Tibial nerve (tissue), 4 donors: ENCODE results near the gene HDAC3. TPM values are rescaled to one million over a fixed set of nuclear protein-coding genes. Genes with fewer than 3 reads are reported as not detected.

ENCODE experiments used
- DNase-seq, 2 donors: peaks; one replicate each; pipeline ENCODE4 v3.0.0-alpha.2; 2019; ENCODE audit warnings: low spot score in 2 of 2
- H3K27ac ChIP-seq, 4 donors: fragments of 200-600 bp; sonication (generic) in 3 of 4; one replicate each; pipeline ENCODE4 v1.5.1; 2017 to 2019; ENCODE audit warnings: mild to moderate bottlenecking in 1 of 4
- H3K27me3 ChIP-seq, 2 donors: fragments of 200-600 bp; sonication (generic) in 1 of 2; one replicate each; pipeline versions ENCODE4 v1.5.1 to v1.6.0; 2017 to 2019
- H3K36me3 ChIP-seq, 3 donors: fragments of 200-600 bp; sonication (generic); one replicate each; pipeline ENCODE4 v1.5.1; 2018 to 2019
- H3K4me1 ChIP-seq, 4 donors: fragments of 200-600 bp; sonication (generic) in 3 of 4; one replicate each; pipeline ENCODE4 v1.5.1; 2017 to 2019
- H3K4me3 ChIP-seq, 4 donors: fragments of 200-600 bp; sonication (generic) in 3 of 4; one replicate each; pipeline ENCODE4 v1.5.1; 2017 to 2019; ENCODE audit warnings: mild to moderate bottlenecking in 1 of 4, moderate library complexity in 1 of 4
- H3K9me3 ChIP-seq, 4 donors: fragments of 200-600 bp; sonication (generic) in 3 of 4; one replicate each; pipeline ENCODE4 v1.5.1; 2017 to 2019
- EP300 ChIP-seq, 2 donors: sonication (generic); formaldehyde crosslinking; IDR thresholded peaks; one replicate each; pipeline ENCODE4 v1.6.1; 2017; ENCODE audit warnings: antibody characterized with exemption in 2 of 2, mild to moderate bottlenecking in 1 of 2
- POLR2A ChIP-seq, 2 donors: fragments of 450-650 bp; IDR thresholded peaks; one replicate each; pipeline ENCODE4 v1.6.1; 2017; ENCODE audit warnings: antibody characterized with exemption in 2 of 2, mild to moderate bottlenecking in 2 of 2, moderate library complexity in 2 of 2
- WGBS, 2 donors: methylation state at CpG; one replicate each; pipeline ENCODE4 v1.1.5; 2018; 5-methylcytosine and 5-hydroxymethylcytosine counted together
- small RNA-seq: library from RNA; depleted of rRNA; stranded (forward); fragments of <200 nt; gene quantifications from one replicate; pipeline ENCODE3, GENCODE V24; 2016
- total RNA-seq, 4 donors: library from RNA; depleted of rRNA; stranded (reverse); fragments of >200 nt; gene quantifications; one replicate each; pipeline ENCODE4 v1.1.0, GENCODE V29; 2016
- TF ChIP-seq, protein P1 (sequence below), 5 experiments: fragments of 200-600 bp in 3 of 5; fragments of 450-650 bp in 2 of 5; sonication (generic) in 3 of 5; IDR thresholded peaks; one replicate each; pipeline ENCODE4 v1.5.1; 2016 to 2019; ENCODE audit warnings: antibody characterized with exemption in 5 of 5, mild to moderate bottlenecking in 3 of 5, moderate library complexity in 2 of 5

Gene HDAC3
- total RNA-seq, 4 donors from 2014 or later, result 33.0 to 38.3 (median 36.5) TPM

DNA sequence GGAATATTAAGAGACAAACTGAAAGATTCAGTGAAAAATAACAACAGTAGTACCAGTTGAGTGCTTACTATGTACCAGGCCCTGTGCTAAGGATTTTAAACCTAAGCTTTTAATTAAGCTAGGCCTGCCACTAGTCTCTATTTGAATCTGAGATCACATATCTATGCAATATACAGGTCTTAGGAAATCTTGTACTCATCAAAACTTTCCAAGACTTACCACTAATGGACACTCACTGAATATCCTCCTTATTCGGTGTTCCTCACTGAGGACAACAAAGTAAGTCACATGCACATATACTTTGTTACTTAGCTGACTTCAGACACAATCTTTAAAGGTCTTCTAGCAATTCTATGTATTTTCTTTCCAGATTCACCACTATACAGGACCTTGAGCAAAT is 50.4 kb downstream of the HDAC3 start:
- no peak overlapping the region for H3K27ac ChIP-seq
- no peaks in the 10 kb centered on the region for H3K27me3 ChIP-seq
- no peak for TF ChIP-seq POLR2A (IDR thresholded peaks at IDR 0.05)
- TF ChIP-seq EP300 (IDR thresholded peaks at IDR 0.05), result no peak
- TF ChIP-seq, protein P1, sequence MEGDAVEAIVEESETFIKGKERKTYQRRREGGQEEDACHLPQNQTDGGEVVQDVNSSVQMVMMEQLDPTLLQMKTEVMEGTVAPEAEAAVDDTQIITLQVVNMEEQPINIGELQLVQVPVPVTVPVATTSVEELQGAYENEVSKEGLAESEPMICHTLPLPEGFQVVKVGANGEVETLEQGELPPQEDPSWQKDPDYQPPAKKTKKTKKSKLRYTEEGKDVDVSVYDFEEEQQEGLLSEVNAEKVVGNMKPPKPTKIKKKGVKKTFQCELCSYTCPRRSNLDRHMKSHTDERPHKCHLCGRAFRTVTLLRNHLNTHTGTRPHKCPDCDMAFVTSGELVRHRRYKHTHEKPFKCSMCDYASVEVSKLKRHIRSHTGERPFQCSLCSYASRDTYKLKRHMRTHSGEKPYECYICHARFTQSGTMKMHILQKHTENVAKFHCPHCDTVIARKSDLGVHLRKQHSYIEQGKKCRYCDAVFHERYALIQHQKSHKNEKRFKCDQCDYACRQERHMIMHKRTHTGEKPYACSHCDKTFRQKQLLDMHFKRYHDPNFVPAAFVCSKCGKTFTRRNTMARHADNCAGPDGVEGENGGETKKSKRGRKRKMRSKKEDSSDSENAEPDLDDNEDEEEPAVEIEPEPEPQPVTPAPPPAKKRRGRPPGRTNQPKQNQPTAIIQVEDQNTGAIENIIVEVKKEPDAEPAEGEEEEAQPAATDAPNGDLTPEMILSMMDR (IDR thresholded peaks at IDR 0.05), result no peak
- WGBS, 2 donors, result 81 to 85% methylated on average over 1 of the region's 1 CpG
- no peaks in the 10 kb centered on the region for H3K4me1 ChIP-seq
- no peaks in the 10 kb centered on the region for H3K9me3 ChIP-seq
- DNase-seq, result no peak
- peaks cover 0 to 60% (median 9%) of the 10 kb centered on the region in 3 donors for H3K36me3 ChIP-seq
- H3K4me3 ChIP-seq, result no peak overlapping the region

DNA sequence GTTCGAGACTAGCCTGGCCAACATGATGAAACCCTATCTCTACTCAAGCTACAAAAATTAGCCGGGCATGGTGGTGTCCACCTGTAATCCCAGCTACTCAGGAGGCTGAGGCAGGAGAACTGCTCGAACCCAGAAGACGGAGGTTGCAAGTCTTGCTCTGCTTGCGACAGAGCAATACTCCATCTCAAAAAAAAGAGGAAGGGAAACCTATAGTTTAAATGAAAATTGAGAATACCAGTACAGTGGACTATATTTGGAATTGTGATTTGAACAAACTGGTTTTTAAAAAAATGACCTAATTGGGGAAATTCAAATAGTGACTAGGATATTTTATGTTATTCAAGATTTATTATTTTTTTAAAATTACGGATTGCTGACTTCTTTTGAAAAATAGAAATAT is 51.1 kb downstream of the HDAC3 start:
- H3K36me3 ChIP-seq, result peaks cover 0 to 67% (median 16%) of the 10 kb centered on the region in 3 donors
- no peak for DNase-seq
- no peak overlapping the region for H3K4me3 ChIP-seq
- no peaks in the 10 kb centered on the region for H3K27me3 ChIP-seq
- H3K9me3 ChIP-seq, result no peaks in the 10 kb centered on the region
- WGBS, 2 donors, result 87 to 93% methylated on average over 6 of the region's 6 CpGs
- TF ChIP-seq POLR2A (IDR thresholded peaks at IDR 0.05) (no peak), EP300 (IDR thresholded peaks at IDR 0.05) (no peak)
- TF ChIP-seq, protein P1 (IDR thresholded peaks at IDR 0.05), result no peak
- no peaks in the 10 kb centered on the region for H3K4me1 ChIP-seq
- H3K27ac ChIP-seq, result no peak overlapping the region

DNA sequence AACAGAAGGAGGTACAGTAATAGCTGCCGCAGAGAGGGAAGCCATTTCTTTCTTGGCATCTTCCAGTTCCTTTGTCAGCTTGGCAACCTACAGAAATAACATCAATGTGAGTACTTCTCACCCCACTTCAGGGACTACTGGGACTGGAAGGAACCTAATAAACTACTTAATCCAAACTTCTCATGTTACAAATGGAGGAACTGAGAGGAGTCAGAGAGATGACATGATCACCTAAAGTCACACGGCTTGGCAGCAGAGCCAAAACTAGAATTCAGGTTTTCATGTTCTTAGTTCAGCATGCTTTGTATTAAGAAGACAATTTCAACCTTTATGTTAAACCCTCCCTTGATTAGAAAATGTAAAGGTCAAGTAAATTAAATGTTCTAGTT is 62.5 kb downstream of the HDAC3 start:
- WGBS, 2 donors, result 65 to 80% methylated on average over 2 of the region's 2 CpGs
- H3K9me3 ChIP-seq, result no peaks in the 10 kb centered on the region
- no peaks in the 10 kb centered on the region for H3K27me3 ChIP-seq
- DNase-seq, result no peak
- H3K36me3 ChIP-seq, result peaks cover 0 to 98% (median 22%) of the 10 kb centered on the region in 3 donors
- TF ChIP-seq POLR2A (IDR thresholded peaks at IDR 0.05), result no peak
- TF ChIP-seq EP300 (IDR thresholded peaks at IDR 0.05), result no peak
- TF ChIP-seq, protein P1 (IDR thresholded peaks at IDR 0.05), result no peak
- no peaks in the 10 kb centered on the region for H3K4me1 ChIP-seq
- no peak overlapping the region for H3K27ac ChIP-seq
- H3K4me3 ChIP-seq, result no peak overlapping the region

DNA sequence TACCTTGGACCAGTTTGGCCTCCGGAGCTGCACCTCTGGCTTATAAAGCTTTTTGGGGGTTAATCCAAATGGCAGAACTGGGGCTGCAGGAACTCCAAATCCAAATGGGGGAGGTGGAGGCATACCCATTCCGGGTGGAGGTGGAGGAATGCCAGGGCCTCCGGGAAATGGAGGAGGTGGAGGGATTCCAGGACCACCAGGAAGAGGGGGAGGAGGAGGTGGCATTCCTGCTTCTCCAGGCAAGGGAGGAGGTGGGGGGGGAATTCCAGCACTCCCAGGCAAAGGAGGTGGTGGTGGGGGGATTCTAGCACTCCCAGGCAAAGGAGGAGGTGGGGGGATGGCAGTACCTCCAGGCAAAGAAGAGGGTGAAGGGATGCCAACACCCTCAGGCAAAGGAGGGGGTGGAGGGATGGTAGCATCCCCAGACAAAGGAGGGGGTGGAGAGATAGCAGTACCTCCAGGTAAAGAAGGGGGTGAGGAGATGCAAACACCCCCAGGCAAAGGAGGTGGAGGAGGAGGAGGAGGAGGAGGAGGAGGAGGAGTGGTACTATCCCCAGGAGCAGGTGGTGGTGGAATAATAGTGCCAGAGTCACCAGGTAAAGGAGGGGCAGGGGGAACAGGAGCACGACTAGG is 63.0 kb downstream of the HDAC3 start:
- Histone ChIP-seq H3K4me1 (no peaks in the 10 kb centered on the region), H3K27me3 (no peaks in the 10 kb centered on the region), H3K9me3 (no peaks in the 10 kb centered on the region), H3K36me3 (peaks cover 0 to 97% (median 22%) of the 10 kb centered on the region in 3 donors), H3K4me3 (no peak overlapping the region), H3K27ac (no peak overlapping the region)
- WGBS, 2 donors, result 84 to 86% methylated on average over 4 of the region's 4 CpGs
- no peak for DNase-seq
- TF ChIP-seq EP300 (IDR thresholded peaks at IDR 0.05), result no peak
- TF ChIP-seq, protein P1 (IDR thresholded peaks at IDR 0.05), result no peak
- TF ChIP-seq POLR2A (IDR thresholded peaks at IDR 0.05), result no peak

Small RNA genes within 50 kb of the gene (small RNA-seq; reads per million reads assigned to genes)
- gene RPS27AP10, result not detected

Other genes starting within 250 kb of the HDAC3 start
- 10 to 100 TPM in 3 of 4 donors, 1 to 10 TPM in 1; 9.3 to 12.3 (median 11.1) TPM for gene PCDHGB4, start 249.2 kb downstream of the HDAC3 start, total RNA-seq
- 1 to 10 TPM; 5.5 to 9.3 (median 6.6) TPM for gene PCDHGA8, start 244.2 kb downstream of the HDAC3 start, total RNA-seq
- 10 to 100 TPM in 3 of 4 donors, 1 to 10 TPM in 1; 9.9 to 22.4 (median 16.2) TPM for gene PCDHGB5, start 238.9 kb downstream of the HDAC3 start, total RNA-seq
- 10 to 100 TPM in 3 of 4 donors, 1 to 10 TPM in 1; 8.4 to 13.8 (median 11.9) TPM for gene PCDHGA9, start 234.1 kb downstream of the HDAC3 start, total RNA-seq
- 10 to 100 TPM in 3 of 4 donors, 1 to 10 TPM in 1; 9.2 to 16.8 (median 13.9) TPM for gene PCDHGB6, start 228.8 kb downstream of the HDAC3 start, total RNA-seq
- gene PCDHGA10, start 223.9 kb downstream of the HDAC3 start, total RNA-seq, result 10 to 100 TPM in 2 of 4 donors, 1 to 10 TPM in 2; 7.6 to 15.0 (median 10.6) TPM
- 10 to 100 TPM; 14.6 to 19.2 (median 18.0) TPM for gene PCDHGB7, start 219.2 kb downstream of the HDAC3 start, total RNA-seq
- gene PCDHGA11, start 215.8 kb downstream of the HDAC3 start, total RNA-seq, result 1 to 10 TPM; 8.3 to 9.3 (median 8.9) TPM
- gene PCDHGA12, start 206.3 kb downstream of the HDAC3 start, total RNA-seq, result 10 to 100 TPM in 2 of 4 donors, 1 to 10 TPM in 2; 7.9 to 19.8 (median 10.1) TPM
- gene PCDHGC3, start 160.9 kb downstream of the HDAC3 start, total RNA-seq, result 10 to 100 TPM; 40.4 to 77.7 (median 56.3) TPM
- 10 to 100 TPM in 1 of 4 donors, 1 to 10 TPM in 3; 3.3 to 11.7 (median 5.1) TPM for gene PCDHGC4, start 151.8 kb downstream of the HDAC3 start, total RNA-seq
- gene PCDHGC5, start 147.8 kb downstream of the HDAC3 start, total RNA-seq, result 1 to 10 TPM; 3.1 to 5.9 (median 3.8) TPM
- 100 to 1,000 TPM in 1 of 4 donors, 10 to 100 TPM in 3; 59.4 to 102 (median 64.0) TPM for gene DIAPH1, start 17.8 kb downstream of the HDAC3 start, total RNA-seq
- gene RELL2, start 148 bp upstream of the HDAC3 start, total RNA-seq, result 1 to 10 TPM; 2.0 to 8.7 (median 4.1) TPM
- 10 to 100 TPM; 10.7 to 53.4 (median 34.5) TPM for gene FCHSD1, start 14.6 kb upstream of the HDAC3 start, total RNA-seq
- 10 to 100 TPM in 2 of 4 donors, 1 to 10 TPM in 2; 4.4 to 11.8 (median 9.4) TPM for gene ARAP3, start 45.4 kb upstream of the HDAC3 start, total RNA-seq
- 10 to 100 TPM; 19.9 to 55.5 (median 44.9) TPM for gene PCDH1, start 241.6 kb upstream of the HDAC3 start, total RNA-seq